ENCODE data around the gene IL6.
"Not testable (repeated sequence)": the region's sequence is repeated elsewhere in the genome, so short reads cannot be mapped to it uniquely, and the experiment has no call there.

IL6 gene

GRCh38 chr7:22702516-22702915 is 24.5 kb upstream of the IL6 start:
- Histone ChIP-seq H3K4me2 (ENCODE audit: low read length) (no peak overlapping the region), H3K4me1 (ENCODE audit: insufficient read depth, low read length, severe bottlenecking) (no peaks in the 10 kb centered on the region)
- TF ChIP-seq EZH2 (IDR thresholded peaks at IDR 0.05; ENCODE audit: borderline replicate concordance, low read length): no peak
- TF ChIP-seq, protein P1, sequence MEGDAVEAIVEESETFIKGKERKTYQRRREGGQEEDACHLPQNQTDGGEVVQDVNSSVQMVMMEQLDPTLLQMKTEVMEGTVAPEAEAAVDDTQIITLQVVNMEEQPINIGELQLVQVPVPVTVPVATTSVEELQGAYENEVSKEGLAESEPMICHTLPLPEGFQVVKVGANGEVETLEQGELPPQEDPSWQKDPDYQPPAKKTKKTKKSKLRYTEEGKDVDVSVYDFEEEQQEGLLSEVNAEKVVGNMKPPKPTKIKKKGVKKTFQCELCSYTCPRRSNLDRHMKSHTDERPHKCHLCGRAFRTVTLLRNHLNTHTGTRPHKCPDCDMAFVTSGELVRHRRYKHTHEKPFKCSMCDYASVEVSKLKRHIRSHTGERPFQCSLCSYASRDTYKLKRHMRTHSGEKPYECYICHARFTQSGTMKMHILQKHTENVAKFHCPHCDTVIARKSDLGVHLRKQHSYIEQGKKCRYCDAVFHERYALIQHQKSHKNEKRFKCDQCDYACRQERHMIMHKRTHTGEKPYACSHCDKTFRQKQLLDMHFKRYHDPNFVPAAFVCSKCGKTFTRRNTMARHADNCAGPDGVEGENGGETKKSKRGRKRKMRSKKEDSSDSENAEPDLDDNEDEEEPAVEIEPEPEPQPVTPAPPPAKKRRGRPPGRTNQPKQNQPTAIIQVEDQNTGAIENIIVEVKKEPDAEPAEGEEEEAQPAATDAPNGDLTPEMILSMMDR (IDR thresholded peaks at IDR 0.05; ENCODE audit: low read length): no peak

DNA sequence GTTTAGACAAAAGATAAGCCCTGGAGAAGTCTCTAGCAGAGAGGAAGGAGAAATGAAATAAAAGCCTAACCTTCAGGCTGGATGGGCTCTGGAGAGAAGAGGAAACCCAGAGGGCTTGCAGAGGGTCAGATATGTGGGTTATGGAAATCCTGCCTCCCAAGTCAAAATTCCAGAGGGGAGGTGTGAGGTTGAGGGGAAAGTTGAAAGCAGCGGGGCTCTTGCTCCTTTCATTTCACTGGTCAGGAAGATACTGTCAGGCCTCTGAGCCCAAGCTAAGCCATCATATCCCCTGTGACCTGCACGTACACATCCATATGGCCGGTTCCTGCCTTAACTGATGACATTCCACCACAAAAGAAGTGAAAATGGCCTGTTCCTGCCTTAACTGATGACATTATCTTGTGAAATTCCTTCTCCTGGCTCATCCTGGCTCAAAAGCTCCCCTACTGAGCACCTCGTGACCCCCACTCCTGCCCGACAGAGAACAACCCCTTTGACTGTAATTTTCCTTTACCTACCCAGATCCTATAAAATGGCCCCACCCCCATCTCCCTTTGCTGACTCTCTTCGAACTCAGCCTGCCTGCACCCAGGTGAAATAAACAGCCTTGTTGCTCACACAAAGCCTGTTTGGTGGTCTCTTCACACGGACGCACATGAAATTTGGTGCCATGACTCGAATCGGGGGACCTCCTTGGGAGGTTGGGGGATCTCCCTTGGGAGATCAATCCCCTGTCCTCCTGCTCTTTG is 23.7 kb upstream of the IL6 start:
- not testable (repeated sequence) for H3K4me3 ChIP-seq (ENCODE audit: low read depth, low read length, poor library complexity, severe bottlenecking); H2AFZ ChIP-seq (ENCODE audit: low read length); H3K27me3 ChIP-seq (ENCODE audit: insufficient read depth, low read length); H3K4me2 ChIP-seq (ENCODE audit: low read length); H3K9me2 ChIP-seq (ENCODE audit: low read depth, low read length); H3K9ac ChIP-seq (ENCODE audit: low read length); H3K27ac ChIP-seq (ENCODE audit: low read depth, low read length, poor library complexity, severe bottlenecking); H4K20me1 ChIP-seq (ENCODE audit: insufficient read depth, low read length); H3K36me3 ChIP-seq (ENCODE audit: insufficient read depth, low read length); H3K79me2 ChIP-seq (ENCODE audit: insufficient read depth, low read length); H3K9me3 ChIP-seq (ENCODE audit: low read length); H3K4me1 ChIP-seq (ENCODE audit: insufficient read depth, low read length, severe bottlenecking); H3F3A ChIP-seq (ENCODE audit: insufficient read depth, low read length)

More at GRCh38 chr7:22702516-22702915, 24.5 kb upstream of the IL6 start:
- Histone ChIP-seq H3K79me2 (ENCODE audit: insufficient read depth, low read length) (no peaks in the 10 kb centered on the region), H3F3A (ENCODE audit: insufficient read depth, low read length) (no peaks in the 10 kb centered on the region), H3K27me3 (ENCODE audit: insufficient read depth, low read length) (no peaks in the 10 kb centered on the region), H3K4me3 (ENCODE audit: low read depth, low read length, poor library complexity, severe bottlenecking) (no peak overlapping the region), H4K20me1 (ENCODE audit: insufficient read depth, low read length) (no peaks in the 10 kb centered on the region), H3K36me3 (ENCODE audit: insufficient read depth, low read length) (no peaks in the 10 kb centered on the region), H3K9me2 (ENCODE audit: low read depth, low read length) (no peaks in the 10 kb centered on the region), H2AFZ (ENCODE audit: low read length) (no peak overlapping the region), H3K9me3 (ENCODE audit: low read length) (no peaks in the 10 kb centered on the region), H3K27ac (ENCODE audit: low read depth, low read length, poor library complexity, severe bottlenecking) (no peak overlapping the region), H3K9ac (ENCODE audit: low read length) (no peak overlapping the region)

- H3K9me2 ChIP-seq (ENCODE audit: low read depth, low read length); H3F3A ChIP-seq (ENCODE audit: insufficient read depth, low read length); H4K20me1 ChIP-seq (ENCODE audit: insufficient read depth, low read length); H3K9ac ChIP-seq (ENCODE audit: low read length); H3K27ac ChIP-seq (ENCODE audit: low read depth, low read length, poor library complexity, severe bottlenecking); H3K4me1 ChIP-seq (ENCODE audit: insufficient read depth, low read length, severe bottlenecking); H3K4me3 ChIP-seq (ENCODE audit: low read depth, low read length, poor library complexity, severe bottlenecking); H2AFZ ChIP-seq (ENCODE audit: low read length); H3K9me3 ChIP-seq (ENCODE audit: low read length); H3K36me3 ChIP-seq (ENCODE audit: insufficient read depth, low read length); H3K27me3 ChIP-seq (ENCODE audit: insufficient read depth, low read length); H3K4me2 ChIP-seq (ENCODE audit: low read length); H3K79me2 ChIP-seq (ENCODE audit: insufficient read depth, low read length): not testable (repeated sequence)
These were observed 22.9 kb upstream of the IL6 start for GRCh38 chr7:22703978-22704610.

DNA sequence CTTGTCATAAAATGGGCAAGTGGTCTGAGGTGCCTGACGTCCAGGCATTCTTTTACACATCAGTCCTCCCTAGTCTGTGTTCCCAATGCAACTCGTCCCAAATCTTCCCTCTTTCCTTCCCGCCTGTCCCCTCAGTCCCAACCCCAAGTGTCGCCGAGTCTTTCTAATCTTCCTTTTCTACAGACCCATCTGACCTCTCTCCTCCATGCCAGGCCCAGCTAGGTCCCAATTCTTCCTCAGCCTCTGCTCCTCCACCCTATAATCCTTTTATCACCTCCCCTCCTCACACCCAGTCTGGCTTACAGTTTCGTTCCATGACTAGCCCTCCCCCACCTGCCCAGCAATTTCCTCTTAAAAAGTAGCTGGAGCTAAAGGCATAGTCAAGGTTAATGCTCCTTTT is 22.3 kb upstream of the IL6 start:
- H3K79me2 ChIP-seq (ENCODE audit: insufficient read depth, low read length); H3F3A ChIP-seq (ENCODE audit: insufficient read depth, low read length); H3K9ac ChIP-seq (ENCODE audit: low read length); H3K27me3 ChIP-seq (ENCODE audit: insufficient read depth, low read length); H3K4me3 ChIP-seq (ENCODE audit: low read depth, low read length, poor library complexity, severe bottlenecking); H2AFZ ChIP-seq (ENCODE audit: low read length); H3K4me1 ChIP-seq (ENCODE audit: insufficient read depth, low read length, severe bottlenecking); H3K27ac ChIP-seq (ENCODE audit: low read depth, low read length, poor library complexity, severe bottlenecking); H4K20me1 ChIP-seq (ENCODE audit: insufficient read depth, low read length); H3K9me2 ChIP-seq (ENCODE audit: low read depth, low read length); H3K9me3 ChIP-seq (ENCODE audit: low read length); H3K4me2 ChIP-seq (ENCODE audit: low read length); H3K36me3 ChIP-seq (ENCODE audit: insufficient read depth, low read length): not testable (repeated sequence)

GRCh38 chr7:22705874-22706273 is 21.1 kb upstream of the IL6 start:
- H3K4me2 ChIP-seq (ENCODE audit: low read length); H3K27ac ChIP-seq (ENCODE audit: low read depth, low read length, poor library complexity, severe bottlenecking); H3K36me3 ChIP-seq (ENCODE audit: insufficient read depth, low read length); H3K9me3 ChIP-seq (ENCODE audit: low read length); H3F3A ChIP-seq (ENCODE audit: insufficient read depth, low read length); H3K4me3 ChIP-seq (ENCODE audit: low read depth, low read length, poor library complexity, severe bottlenecking); H3K4me1 ChIP-seq (ENCODE audit: insufficient read depth, low read length, severe bottlenecking); H3K79me2 ChIP-seq (ENCODE audit: insufficient read depth, low read length); H4K20me1 ChIP-seq (ENCODE audit: insufficient read depth, low read length); H3K27me3 ChIP-seq (ENCODE audit: insufficient read depth, low read length); H3K9me2 ChIP-seq (ENCODE audit: low read depth, low read length); H2AFZ ChIP-seq (ENCODE audit: low read length); H3K9ac ChIP-seq (ENCODE audit: low read length): not testable (repeated sequence)

DNA sequence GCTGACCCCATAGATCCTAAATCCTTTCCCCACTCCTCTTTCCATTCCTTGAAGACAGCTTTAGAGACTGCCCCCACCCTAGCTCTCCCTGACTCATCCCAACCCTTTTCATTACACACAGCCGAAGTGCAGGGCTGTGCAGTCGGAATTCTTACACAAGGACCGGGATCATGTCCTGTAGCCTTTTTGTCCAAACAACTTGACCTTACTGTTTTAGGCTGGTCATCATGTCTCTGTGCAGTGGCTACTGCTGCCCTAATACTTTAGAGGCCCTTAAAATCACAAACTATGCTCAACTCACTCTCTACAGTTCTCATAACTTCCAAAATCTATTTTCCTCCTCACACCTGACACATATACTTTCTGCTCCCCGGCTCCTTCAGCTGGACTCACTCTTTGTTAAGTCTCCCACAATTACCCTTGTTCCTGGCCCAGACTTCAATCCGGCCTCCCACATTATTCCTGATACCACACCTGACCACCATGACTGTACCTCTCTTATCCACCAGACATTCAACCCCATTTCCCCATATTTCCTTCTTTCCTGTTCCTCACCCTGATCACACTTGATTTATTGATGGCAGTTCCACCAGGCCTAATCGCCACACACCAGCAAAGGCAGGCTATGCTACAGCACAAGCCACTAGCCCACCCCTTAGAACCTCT is 19.8 kb upstream of the IL6 start:
- not testable (repeated sequence) for H3K79me2 ChIP-seq (ENCODE audit: insufficient read depth, low read length); H3K36me3 ChIP-seq (ENCODE audit: insufficient read depth, low read length); H2AFZ ChIP-seq (ENCODE audit: low read length); H3K27me3 ChIP-seq (ENCODE audit: insufficient read depth, low read length); H3K4me3 ChIP-seq (ENCODE audit: low read depth, low read length, poor library complexity, severe bottlenecking); H3K9me3 ChIP-seq (ENCODE audit: low read length); H3K9me2 ChIP-seq (ENCODE audit: low read depth, low read length); H3K27ac ChIP-seq (ENCODE audit: low read depth, low read length, poor library complexity, severe bottlenecking); H3K4me2 ChIP-seq (ENCODE audit: low read length); H3K9ac ChIP-seq (ENCODE audit: low read length); H3F3A ChIP-seq (ENCODE audit: insufficient read depth, low read length); H3K4me1 ChIP-seq (ENCODE audit: insufficient read depth, low read length, severe bottlenecking); H4K20me1 ChIP-seq (ENCODE audit: insufficient read depth, low read length)

Data from OCI-LY1 (cell line).